Left colon (tissue), 2 donors: Measurements from ENCODE around the gene TRPM3. TPM values are rescaled to one million over a fixed set of nuclear protein-coding genes. Genes with fewer than 3 reads are reported as not detected.
A peak's percentile ranks its signal among the peaks of the same experiment; 100 is the strongest.
"Not testable (repeated sequence)": the region's sequence is repeated elsewhere in the genome, so short reads cannot be mapped to it uniquely, and the experiment has no call there.

Experiments
- ATAC-seq: fragments of 200-7000 bp; cut with Tn5 transposase; one replicate; pipeline ENCODE4 v1.9.1; 2020; ENCODE audit warnings: mild to moderate bottlenecking, moderate library complexity
- DNase-seq, 2 donors: peaks; one replicate each; pipeline ENCODE4 v3.0.0-alpha.2; 2020
- intact Hi-C, 2 donors: fragments of 100-400 bp; cut with DNase I in 1 of 2; cut with micrococcal nuclease in 1 of 2; formaldehyde crosslinking; loops; one replicate each; pipeline versions ENCODE4 v1.11.2 to v1.14.0; 2022; cut with DNase I, micrococcal nuclease
- total RNA-seq, 2 donors: library from RNA; stranded (reverse); fragmentation: NEBNext Ultra II Directional; extraction: Animal tissue kit (Norgen Biotek cat#: 25700); gene quantifications; one replicate each; pipeline ENCODE4 v1.2.1, GENCODE V29; 2021
- donor health status: DM: no; HTN: no; CAD: no.
- donor health status: DM: yes; HTN: yes; CAD: no.

The TRPM3 gene
- total RNA-seq, 2 donors from 2014 or later = 0.22 to 0.73 TPM

- intact Hi-C loops = no loop called here
- DNase-seq (no peak), ATAC-seq (no peak)
These were observed 374.1 kb downstream of the TRPM3 start for GRCh38 chr9:70747261-70747718.

GRCh38 chr9:70746760-70747159 is 374.7 kb downstream of the TRPM3 start:
- DNase-seq (no peak), ATAC-seq (no peak)
- intact Hi-C loops = no loop called here

GRCh38 chr9:70746316-70746715 is 375.1 kb downstream of the TRPM3 start:
- intact Hi-C loops = no loop called here
- ATAC-seq (no peak), DNase-seq (no peak)

- intact Hi-C loops, DNase-seq: not testable (repeated sequence)
- ATAC-seq = peak; percentile 34
These were observed 396.6 kb downstream of the TRPM3 start for GRCh38 chr9:70724794-70725193.

GRCh38 chr9:70724025-70724424 is 397.4 kb downstream of the TRPM3 start:
- intact Hi-C loops, DNase-seq, ATAC-seq: not testable (repeated sequence)

- intact Hi-C loops, DNase-seq: not testable (repeated sequence)
- peak; percentile 43 for ATAC-seq
These were observed 414.6 kb downstream of the TRPM3 start for GRCh38 chr9:70706797-70707196.

- DNase-seq (no peak), ATAC-seq (no peak)
- intact Hi-C loops = no loop called here
These were observed 420.3 kb downstream of the TRPM3 start for GRCh38 chr9:70701163-70701562.

- ATAC-seq = no peak
- DNase-seq = no peak
- intact Hi-C loops = no loop called here
These were observed 424.6 kb downstream of the TRPM3 start for GRCh38 chr9:70696694-70697335.

- intact Hi-C loops = no loop called here
- ATAC-seq (no peak), DNase-seq (no peak)
These were observed 426.7 kb downstream of the TRPM3 start for GRCh38 chr9:70694758-70695157.

GRCh38 chr9:70693186-70693585 is 428.2 kb downstream of the TRPM3 start:
- DNase-seq (no peak), ATAC-seq (no peak)

GRCh38 chr9:70692431-70692830 is 429.0 kb downstream of the TRPM3 start:
- intact Hi-C loops = no loop called here
- no peak for ATAC-seq
- no peak for DNase-seq

More at GRCh38 chr9:70693186-70693585, 428.2 kb downstream of the TRPM3 start:
- intact Hi-C loops = no loop called here

- ATAC-seq (no peak), DNase-seq (no peak)
- intact Hi-C loops = no loop called here
These were observed 432.7 kb downstream of the TRPM3 start for GRCh38 chr9:70688704-70689103.

- no peak for DNase-seq
- intact Hi-C loops = no loop called here
- no peak for ATAC-seq
These were observed 437.6 kb downstream of the TRPM3 start for GRCh38 chr9:70683841-70684240.

GRCh38 chr9:70682298-70682697 is 439.1 kb downstream of the TRPM3 start:
- ATAC-seq = no peak
- intact Hi-C loops = no loop called here
- no peak for DNase-seq

- intact Hi-C loops = no loop called here
- no peak for ATAC-seq
- no peak for DNase-seq
These were observed 441.6 kb downstream of the TRPM3 start for GRCh38 chr9:70679845-70680244.

- ATAC-seq = no peak
- intact Hi-C loops = no loop called here
- no peak for DNase-seq
These were observed 443.3 kb downstream of the TRPM3 start for GRCh38 chr9:70678153-70678552.

GRCh38 chr9:70677055-70677735 is 444.2 kb downstream of the TRPM3 start:
- intact Hi-C loops = no loop called here
- DNase-seq (no peak), ATAC-seq (no peak)

- DNase-seq = no peak
- intact Hi-C loops = no loop called here
- ATAC-seq = no peak
These were observed 445.5 kb downstream of the TRPM3 start for GRCh38 chr9:70675868-70676370.

- intact Hi-C loops = no loop called here
- DNase-seq (no peak), ATAC-seq (no peak)
These were observed 447.6 kb downstream of the TRPM3 start for GRCh38 chr9:70673844-70674243.

GRCh38 chr9:70672161-70672649 is 449.2 kb downstream of the TRPM3 start:
- ATAC-seq (no peak), DNase-seq (no peak)
- intact Hi-C loops = no loop called here
